NCI-H446 (cell line): ENCODE results near the gene SLC17A9.

Experiments
- DNase-seq, 2 experiments: peaks; one replicate each; lab custom pipeline; 2025; lab: John Stamatoyannopoulos, UW

SLC17A9 gene

DNA sequence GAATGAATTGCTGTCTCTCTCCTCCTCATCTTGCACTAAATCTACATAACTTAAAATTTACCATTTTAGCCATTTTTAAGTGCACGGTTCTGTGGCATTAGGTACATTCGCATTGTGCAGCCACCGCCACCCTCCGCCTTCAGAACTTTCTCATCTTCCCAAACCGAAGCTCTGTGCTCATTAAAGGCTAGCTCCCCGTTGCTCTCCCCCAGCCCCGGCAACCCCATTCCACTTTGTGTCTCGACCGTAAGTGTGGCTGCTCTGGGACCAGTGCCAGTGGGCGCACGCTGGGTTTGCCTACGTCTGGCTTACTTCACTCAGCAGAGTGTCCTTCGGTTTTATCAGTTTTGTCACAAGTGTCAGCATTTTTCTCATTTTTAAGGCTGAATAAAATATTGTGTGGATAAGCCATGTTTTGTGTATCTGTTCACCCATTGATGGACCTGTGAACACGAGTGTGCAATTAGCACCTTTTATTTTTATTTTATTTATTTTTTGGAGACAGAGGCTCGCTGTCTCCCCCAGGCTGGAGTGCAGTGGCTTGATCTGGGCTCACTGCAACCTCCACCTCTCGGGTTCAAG, 16.8 kb downstream of the SLC17A9 start:
- DNase-seq: no peak

DNA sequence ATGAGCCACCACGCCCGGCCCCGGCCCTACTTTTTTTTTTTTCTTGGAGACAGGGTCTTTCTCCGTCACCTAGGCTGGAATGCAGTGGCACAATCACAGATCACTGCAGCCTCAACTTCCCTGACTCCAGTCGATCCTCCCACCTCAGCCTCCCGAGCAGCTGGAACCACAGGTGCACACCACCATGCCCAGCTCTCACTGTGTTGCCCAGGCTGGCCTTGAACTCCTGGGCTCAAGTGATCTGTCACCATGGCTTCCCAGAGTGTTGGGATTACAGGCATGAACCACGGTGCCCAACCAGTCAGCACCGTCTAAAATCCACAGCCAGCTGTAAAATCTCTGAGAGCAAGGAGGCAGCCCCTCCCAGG, 17.4 kb downstream of the SLC17A9 start:
- DNase-seq: no peak

DNA sequence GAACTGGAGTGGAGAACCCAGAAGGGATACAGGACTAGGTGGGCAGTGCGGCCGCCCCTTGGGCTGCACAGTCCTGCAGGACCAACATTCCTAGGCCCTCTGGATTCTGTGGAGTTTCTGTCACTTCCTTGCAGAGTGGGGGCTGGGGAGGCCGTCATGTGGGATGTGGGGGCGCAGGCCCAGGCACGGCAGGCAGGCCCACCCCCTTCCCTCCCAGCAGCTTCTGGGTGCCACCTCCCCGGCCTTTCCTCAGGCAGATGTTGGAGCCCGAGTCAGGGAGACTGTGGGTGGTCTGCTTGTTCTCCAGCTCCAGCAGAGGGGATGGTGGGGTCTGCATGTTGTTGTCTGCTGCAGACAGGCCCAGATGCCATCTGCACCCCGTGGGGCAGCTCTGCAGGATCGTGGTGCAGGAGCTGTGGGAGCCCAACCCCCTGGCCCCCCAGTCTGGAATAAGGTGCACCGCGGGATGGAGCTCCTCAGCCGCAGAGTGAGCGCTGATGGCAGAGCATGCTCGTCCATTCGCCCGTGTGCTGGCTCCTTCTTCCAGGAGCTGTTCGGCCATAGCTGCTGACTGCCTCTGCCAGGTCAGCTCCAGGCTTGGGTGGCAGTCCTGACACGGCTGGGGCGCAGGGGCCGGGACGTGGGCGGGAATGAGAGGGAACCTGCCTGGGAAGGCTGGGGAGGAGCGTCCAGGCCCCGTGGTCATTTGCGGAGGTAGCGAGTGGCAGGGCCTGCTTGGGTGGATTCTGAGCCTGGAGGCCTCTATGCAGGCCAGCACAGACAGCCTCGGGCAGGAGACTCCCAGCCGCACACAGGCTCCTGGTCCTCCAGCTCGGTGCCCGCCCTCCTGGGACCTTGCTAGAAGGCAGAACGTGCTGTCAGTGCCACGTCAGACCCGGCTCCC, 18.1 kb downstream of the SLC17A9 start:
- DNase-seq: no peak

DNA sequence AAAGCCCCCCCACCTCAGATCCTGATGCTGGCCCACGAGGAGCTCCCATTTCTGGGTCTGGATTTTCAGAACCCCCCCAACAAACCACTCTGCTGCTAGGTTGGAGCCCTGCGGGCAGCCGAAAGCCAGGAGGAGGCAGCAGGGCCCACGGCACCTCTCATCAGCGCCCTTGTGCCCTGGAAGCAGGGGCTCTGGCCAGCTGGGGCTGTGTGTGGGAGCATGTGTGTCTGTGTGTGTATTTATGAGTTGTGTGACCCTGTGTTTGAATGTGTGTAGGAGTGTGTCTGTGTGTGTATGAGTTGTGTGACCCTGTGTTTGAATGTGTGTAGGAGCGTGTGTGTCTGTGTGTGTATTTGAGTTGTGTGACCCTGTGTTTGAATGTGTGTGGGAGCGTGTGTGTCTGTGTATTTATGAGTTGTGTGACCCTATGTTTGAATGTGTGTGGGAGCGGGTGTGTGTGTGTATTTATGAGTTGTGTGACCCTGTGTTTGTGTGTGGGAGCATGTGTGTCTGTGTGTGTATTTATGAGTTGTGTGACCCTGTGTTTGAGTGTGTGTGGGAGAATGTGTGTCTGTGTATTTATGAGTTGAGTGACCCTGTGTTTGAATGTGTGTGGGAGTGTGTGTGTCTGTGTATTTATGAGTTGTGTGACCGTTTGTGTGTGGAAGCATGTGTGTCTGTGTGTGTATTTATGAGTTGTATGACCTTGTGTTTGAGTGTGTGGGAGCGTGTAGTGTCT, 18.9 kb downstream of the SLC17A9 start:
- DNase-seq: no peak

DNA sequence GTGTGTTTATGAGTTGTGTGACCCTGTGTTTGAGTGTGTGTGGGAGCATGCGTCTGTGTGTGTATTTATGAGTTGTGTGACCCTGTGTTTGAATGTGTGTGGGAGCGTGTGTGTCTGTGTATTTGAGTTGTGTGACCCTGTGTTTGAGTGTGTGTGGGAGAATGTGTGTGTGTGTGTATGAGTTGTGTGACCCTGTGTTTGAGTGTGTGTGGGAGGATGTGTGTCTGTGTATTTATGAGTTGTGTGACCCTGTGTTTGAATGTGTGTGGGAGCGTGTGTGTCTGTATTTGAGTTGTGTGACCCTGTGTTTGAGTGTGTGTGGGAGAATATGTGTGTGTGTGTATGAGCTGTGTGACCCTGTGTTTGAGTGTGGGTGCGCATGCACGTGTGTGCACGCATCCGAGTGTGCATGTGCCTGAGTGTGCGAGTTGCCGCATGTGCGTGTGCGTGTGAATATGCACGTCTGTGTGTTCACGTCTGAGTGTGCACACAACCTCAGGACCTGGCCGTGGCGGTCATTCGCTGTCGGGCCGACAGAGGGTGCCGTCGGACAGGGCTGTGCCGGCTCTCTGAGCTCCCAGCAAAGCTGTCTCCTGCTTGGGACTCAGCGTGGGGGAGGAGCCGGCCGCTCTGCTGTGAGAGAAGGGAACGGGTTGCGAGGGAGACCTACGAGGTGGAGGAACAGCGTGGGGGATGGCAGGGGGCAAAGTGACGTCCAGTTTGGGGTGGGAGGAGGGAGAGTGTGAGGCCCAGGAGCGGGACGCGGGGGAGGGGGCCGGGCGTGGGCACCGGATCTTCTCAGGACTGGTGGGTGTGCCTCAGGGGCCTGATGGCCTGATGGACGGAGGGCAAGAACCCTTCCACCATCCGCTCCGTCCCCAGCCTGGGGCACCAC, 19.7 kb downstream of the SLC17A9 start:
- DNase-seq: peak; percentile 14 to 82

DNA sequence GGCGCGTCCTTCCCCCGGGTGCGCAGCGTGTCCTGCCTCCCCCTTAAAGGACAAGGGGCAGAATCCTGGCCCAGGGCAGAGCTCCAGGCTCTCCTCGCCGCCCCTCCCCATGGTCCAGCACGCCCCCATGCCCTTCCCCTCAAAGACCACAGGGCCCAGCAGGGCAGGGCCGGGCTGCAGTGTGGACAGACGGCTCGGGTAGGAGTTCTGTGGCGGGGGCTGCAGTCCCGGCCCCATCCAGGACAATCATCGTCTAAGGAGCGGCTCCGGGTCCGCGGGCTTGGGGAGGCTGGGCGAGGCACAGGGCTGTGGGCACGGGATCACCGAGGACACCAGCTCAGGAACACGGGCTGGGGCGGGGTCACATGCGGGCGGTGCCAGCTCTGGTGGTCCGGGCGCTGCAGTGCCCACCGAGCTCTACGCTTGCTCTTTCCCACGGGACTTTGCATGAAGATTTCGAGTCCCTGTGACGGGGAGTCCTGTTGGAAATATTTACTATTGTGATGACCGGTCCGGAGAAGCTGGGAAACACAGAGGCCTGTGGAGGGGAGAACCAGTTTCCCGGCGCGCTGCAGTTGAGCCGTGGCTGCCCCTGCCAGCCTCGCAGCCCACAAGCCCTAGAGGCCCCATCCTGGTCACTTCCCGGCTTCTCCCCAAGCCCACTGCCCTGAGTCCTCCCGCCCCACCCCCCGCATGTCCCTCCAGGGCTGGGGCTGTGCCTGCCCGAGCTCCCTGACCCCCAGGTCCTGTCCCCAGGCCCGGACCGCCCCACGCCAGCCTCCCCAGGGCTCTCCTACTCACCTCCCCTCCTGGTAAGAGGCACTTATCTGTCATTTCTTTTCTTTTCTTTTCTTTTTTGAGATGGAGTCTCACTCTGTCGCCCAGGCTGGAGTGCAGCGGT, 20.6 kb downstream of the SLC17A9 start:
- no peak for DNase-seq

DNA sequence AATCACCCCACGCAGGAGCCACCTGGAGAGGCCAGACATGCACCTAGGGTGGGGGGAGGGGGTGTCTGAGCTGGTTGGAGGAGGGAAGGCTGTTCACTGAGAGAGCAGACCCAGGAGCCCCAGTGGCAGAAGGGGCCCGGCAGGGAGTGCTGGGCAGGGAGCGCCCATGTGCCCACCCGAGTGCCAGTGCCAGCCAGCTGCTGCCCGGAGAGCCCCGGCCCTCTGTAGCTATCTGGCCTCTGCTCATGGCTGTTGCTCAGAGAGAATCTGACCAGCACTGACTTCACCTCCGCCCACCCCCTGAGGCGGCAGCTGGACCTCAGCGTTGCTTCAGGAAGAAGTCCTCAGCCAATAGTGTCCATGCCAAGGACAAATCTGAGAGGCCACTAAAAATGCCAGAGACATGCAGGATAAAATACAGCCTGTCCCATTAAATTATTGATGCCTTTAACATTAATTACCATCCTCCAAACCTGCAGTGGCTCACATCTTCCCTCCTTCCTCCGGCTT, 22.8 kb downstream of the SLC17A9 start:
- DNase-seq: no peak

DNA sequence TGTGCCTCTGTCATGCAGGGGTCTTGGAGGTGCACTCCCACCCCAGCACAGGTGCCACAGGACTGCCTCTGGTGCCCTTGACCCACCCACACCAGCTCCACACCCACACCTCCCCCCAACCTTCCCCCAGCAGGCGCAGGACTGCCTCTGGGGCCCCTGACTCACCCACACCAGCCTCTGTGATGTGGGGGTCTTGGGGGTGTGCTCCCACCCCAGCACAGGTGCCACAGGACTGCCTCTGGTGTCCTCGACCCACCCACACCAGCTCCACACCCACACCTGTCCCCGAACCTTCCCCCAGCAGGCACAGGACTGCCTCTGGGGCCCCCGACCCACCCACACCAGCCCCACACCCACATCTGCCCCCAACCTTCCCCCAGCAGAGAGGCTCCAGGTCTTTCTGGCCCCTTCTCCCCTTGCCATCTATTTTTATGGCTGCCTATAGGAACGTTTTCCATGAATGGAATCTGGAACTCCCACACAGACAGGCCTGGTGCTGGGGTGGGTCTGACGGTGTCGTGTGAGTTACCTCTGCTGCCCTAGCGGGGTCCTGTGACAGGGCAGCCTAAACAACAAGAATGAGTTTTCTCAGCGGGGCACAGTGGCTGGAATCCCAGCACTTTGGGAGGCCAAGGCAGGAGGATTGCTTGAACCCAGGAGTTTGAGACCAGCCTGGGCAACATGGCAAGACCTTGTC, 23.5 kb downstream of the SLC17A9 start:
- no peak for DNase-seq

DNA sequence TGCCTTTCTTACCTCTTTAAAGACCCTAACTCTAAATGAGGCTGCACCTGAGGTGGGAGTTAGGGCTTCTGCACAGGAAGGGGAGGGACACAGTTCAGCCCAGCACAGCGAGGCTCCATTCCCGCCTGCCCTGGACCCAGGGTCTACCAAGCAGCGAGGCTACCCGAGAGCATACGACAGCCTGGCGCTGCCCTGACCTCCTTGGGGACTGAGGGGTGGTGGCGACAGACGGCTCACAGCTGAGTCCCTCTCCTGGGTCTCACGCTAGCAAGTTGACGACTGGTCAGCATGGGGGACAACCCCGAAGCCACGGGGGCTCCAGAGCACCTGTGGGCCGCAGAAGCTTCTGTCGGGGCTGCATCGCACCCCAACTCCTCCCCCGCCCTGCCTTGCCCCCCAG, 24.4 kb downstream of the SLC17A9 start:
- DNase-seq: no peak

DNA sequence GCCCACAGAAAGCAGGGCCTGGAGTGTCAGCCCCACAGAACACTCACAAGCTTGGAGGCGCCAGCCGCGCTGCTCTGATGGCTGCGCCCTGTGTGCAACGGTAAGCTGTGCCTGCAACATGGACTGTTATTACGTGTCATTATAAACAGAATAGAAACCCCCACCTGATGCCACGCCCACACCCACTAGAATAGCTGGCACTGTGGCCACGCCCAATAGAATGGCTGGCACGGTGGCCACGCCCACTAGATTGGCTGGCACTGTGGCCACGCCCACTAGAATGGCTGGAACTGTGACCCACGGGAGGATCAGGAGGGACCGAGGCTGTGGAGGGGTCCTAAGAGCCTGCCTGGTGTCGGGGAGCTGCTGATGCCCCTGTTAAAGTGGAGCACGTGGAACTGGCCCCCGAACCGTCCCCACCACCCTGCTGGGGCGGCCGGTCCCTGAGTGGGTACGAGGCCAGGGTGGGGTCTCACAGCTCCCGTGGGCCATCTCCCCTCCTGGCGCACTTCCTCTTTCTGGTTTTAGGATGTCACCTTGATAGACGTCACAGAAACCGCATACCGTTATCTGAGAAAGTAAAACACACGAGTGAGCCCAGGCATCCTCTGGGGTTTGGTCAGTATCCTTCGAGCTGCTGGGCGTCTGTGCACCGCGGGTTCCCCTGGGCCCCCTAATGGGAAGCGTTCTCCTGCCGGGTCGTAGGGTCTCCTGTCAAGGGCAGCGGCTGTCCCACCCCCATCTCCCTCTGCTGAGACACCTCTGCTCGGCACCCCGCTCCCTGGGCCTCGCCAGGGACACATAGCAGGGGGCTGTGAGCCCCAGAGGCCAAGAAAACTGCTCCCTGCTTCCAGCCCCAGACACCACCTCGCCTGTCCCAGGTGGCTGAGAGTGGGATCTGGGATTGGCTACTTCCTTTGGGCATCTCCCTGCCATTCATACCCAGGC, 25.4 kb downstream of the SLC17A9 start:
- no peak for DNase-seq

DNA sequence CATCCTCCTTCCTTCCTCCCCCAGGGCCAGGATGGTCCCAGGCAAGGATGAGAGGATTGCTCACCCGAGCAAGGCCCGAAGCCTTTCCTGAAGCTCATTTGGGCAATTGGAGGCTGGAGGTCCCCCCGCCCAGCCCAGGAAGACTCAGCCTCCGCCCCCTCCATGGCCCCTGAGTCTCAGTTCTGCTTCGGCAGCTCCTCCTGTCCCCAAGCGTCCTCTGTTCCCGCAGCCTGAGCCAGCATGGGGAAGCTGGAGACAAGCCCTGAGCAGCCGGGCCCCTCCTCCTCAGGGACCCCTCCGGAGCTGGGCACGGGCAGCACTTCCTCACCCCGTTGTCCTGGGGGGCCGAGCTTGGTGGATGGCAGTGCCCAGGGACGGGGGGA, 26.0 kb downstream of the SLC17A9 start:
- no peak for DNase-seq

DNA sequence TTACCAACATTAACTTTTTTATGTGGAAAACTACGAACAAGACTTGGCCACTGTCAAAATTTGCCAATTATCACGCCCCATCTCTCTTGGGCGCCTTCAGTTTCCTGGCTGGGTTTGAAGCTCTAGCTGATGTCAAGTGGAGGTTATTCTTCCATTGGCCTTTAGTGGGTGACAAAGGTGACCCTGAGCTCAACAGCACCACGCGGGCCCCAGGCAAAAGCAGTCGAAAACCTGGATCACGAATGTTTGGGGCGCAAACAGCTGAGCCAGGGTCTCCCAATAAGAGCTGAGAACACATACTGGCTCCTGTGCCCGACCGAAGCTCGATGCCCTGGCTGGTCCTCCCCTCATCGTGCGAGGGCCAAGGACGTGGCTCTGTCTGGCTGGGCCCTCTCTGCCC, 26.8 kb downstream of the SLC17A9 start:
- no peak for DNase-seq

DNA sequence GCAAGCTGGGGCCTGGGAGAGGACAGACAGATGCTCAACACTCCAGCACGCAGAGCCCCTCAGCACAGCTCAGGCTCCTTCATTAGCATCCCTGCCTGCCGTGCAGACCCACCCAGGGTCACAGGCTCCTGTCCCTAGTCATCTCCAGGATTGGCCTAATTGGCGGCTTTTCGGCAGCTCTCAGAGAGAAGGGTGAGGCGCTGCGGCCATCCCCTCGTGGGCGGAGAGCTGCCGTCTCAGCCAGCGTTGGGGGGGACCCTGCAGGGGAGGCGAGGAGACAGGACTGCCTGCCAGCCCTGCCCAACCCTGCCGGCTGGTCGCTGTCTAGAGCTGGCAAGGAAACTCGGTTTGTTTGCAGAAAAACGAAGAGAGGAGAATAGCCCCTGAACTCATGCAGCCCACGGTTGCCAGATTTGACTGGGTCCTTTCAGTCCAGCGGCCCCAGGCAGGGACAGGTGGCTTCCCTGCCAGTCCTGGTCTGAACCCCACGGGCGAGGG, 27.4 kb downstream of the SLC17A9 start:
- no peak for DNase-seq

DNA sequence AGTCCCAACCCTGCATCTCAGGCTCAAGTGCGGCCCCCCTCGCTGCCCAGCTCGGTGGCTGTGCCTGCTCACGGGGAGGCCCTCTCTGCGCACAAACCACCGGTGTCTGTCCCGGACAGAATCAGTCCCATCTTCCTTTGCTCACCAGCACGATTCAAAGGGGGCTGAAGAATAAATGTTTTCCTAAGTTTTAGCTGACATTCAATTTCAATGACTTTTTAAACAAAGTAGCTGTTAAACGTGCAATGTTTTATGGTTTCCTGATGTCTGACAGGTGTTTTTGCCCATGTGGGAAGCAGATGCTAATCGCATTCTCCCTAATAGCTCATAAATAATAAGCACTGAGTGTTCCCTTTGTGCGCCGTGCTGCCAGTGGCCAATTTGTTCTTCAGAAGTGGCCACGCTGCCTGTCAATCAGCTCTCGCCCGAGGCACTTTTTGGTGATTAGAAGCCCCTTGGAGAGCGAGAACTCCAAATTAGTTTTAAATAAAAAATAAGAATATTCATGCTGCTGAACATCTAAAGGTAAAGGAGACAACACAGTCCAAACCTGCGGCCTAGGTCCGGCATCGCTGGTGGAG, 28.0 kb downstream of the SLC17A9 start:
- no peak for DNase-seq

DNA sequence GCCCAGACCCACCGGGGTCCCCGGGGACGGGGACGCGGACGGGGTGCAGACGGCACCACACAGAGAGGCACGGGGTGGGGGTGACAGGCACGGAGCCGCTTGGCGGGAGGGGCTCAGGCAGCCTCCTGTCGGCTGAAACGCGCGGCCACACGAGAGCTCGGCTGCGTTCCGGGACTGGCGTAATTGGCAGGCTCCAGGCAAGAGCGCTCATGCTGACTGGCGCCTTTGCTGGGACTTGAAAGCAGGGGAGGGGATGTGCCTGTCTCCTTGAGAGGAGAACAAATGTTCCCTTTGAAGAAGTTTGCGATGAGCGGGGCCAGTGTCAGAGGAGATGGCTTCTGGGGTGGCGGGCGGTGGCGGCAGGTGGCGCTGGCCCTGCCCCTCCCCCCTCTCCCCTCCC, 28.5 kb downstream of the SLC17A9 start:
- DNase-seq: no peak

DNA sequence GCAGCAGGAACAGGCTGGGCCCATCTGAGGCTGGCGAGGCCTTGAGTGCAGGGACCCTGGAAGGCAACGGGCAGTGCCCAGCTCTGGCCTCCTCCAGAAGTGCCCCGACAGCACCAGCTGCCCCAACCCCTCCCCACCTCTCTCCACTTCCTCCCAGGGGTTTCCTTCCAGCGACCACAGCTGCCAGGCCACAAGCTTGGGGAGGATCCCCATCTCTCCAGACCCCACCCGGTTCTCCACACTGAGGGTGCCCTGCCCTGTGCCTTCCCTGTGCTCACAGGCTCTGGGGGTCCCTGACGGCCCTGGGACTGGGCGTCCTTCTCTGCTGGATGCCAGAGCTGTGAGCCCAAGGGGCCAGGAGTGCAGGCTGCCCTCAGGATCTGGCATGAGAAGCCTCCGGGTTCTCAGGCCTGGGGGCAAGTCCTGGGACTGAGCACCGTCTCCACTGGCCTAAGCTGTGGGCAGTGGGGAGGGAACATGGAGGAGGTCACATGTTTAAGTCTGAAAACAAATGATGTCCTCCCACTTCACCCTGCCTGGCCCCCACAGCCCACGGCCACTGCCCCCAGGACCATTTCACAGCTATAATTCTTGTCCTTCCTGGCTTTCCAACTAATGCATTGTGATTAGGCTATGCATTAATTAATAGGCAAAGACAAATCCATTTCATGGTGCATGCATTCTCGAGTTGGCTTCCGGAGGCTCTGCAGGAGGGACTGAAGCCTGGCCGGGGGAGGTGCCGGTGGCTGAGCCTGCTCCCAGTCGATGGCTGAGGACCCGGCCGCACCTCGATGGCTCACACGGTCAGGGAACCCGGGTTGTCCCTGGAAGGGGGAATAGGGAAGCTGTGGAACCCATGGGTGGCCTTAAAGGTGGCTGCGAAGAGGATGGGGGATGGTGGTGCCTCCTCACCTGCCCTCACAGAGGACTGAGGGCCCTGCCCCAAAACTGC, 29.9 kb downstream of the SLC17A9 start:
- no peak for DNase-seq

DNA sequence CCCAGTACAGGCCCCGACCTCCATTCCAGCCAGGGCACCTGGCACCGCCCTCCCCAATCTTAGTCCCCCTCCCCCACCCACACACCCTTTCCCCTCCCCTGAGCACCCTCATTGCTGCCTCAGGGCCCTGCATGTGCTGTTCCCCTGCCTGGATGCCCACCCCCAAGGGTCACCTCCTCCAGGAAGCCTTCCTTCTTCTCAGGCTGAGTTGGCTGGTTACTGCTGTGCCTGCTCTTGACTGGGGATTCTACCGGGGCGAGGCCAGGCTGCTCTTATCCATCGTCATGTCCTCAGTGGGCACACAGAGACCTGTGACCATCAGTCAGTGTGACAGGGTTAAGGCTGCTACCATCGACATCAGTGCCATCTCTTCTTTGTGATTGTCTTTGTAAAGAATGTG, 30.7 kb downstream of the SLC17A9 start:
- no peak for DNase-seq
